Activated CD8-positive, alpha-beta memory T cell treated with anti-CD3 and anti-CD28 coated beads, Interleukin-2, amount 50 U/mL, for 24 hours (primary cell): Measurements from ENCODE around the gene BCL3.
A peak's percentile ranks its signal among the peaks of the same experiment; 100 is the strongest.
"Not testable (repeated sequence)": the region's sequence is repeated elsewhere in the genome, so short reads cannot be mapped to it uniquely, and the experiment has no call there.

ENCODE experiments used
- DNase-seq: peaks from one replicate; pipeline ENCODE4 v3.0.0-alpha.2; 2020; ENCODE audit errors: extremely low read depth

Gene BCL3

GRCh38 chr19:44721369-44721768, 27.1 kb upstream of the BCL3 start:
- not testable (repeated sequence) for DNase-seq

- no peak for DNase-seq
Measured at GRCh38 chr19:44722131-44723121, 26.1 kb upstream of the BCL3 start.

- no peak for DNase-seq
Measured at GRCh38 chr19:44723299-44723951, 25.1 kb upstream of the BCL3 start.

GRCh38 chr19:44723952-44724319, 24.6 kb upstream of the BCL3 start:
- DNase-seq: peak; percentile 41

- DNase-seq: no peak
Measured at GRCh38 chr19:44725251-44725650, 23.3 kb upstream of the BCL3 start.

- no peak for DNase-seq
Measured at GRCh38 chr19:44725684-44726083, 22.8 kb upstream of the BCL3 start.

GRCh38 chr19:44726465-44726864, 22.0 kb upstream of the BCL3 start:
- no peak for DNase-seq

- no peak for DNase-seq
Measured at GRCh38 chr19:44728178-44728577, 20.3 kb upstream of the BCL3 start.

- no peak for DNase-seq
Measured at GRCh38 chr19:44729516-44730033, 18.9 kb upstream of the BCL3 start.

- no peak for DNase-seq
Measured at GRCh38 chr19:44731081-44731480, 17.4 kb upstream of the BCL3 start.

GRCh38 chr19:44731622-44732021, 16.9 kb upstream of the BCL3 start:
- DNase-seq: no peak

GRCh38 chr19:44732235-44733014, 16.1 kb upstream of the BCL3 start:
- DNase-seq: no peak

- no peak for DNase-seq
Measured at GRCh38 chr19:44734357-44734756, 14.2 kb upstream of the BCL3 start.

GRCh38 chr19:44735011-44735410, 13.5 kb upstream of the BCL3 start:
- no peak for DNase-seq

- no peak for DNase-seq
Measured at GRCh38 chr19:44737238-44738071, 11.1 kb upstream of the BCL3 start.

GRCh38 chr19:44738136-44738535, 10.4 kb upstream of the BCL3 start:
- DNase-seq: no peak

- DNase-seq: no peak
Measured at GRCh38 chr19:44738603-44739558, 9.6 kb upstream of the BCL3 start.

- DNase-seq: no peak
Measured at GRCh38 chr19:44740351-44740824, 8.1 kb upstream of the BCL3 start.

- DNase-seq: no peak
Measured at GRCh38 chr19:44741258-44741731, 7.2 kb upstream of the BCL3 start.
